Neural cell (in vitro differentiated cells): ENCODE results near the gene MROH2A.
"Not testable (repeated sequence)": the region's sequence is repeated elsewhere in the genome, so short reads cannot be mapped to it uniquely, and the experiment has no call there.

Source experiments
- CTCF ChIP-seq: fragments of 450-650 bp; IDR thresholded peaks from 2 replicates; pipeline ENCODE4 v1.5.1; 2014; ENCODE audit warnings: antibody characterized with exemption, mild to moderate bottlenecking, moderate library complexity; ENCODE audit not compliant: poor library complexity, severe bottlenecking
- RAD21 ChIP-seq: fragments of 450-650 bp; conservative IDR thresholded peaks from 2 replicates; pipeline ENCODE4 v1.6.1; 2014; ENCODE audit warnings: antibody characterized with exemption, mild to moderate bottlenecking, moderate library complexity

- TF ChIP-seq CTCF, RAD21: not testable (repeated sequence)
Observed at GRCh38 chr2:233751212-233752009, 26.7 kb upstream of the MROH2A start.
